Coronary artery (tissue), 2 donors: ENCODE data around the gene NAA60.

Experiments
- DNase-seq: peaks from one replicate; pipeline ENCODE4 v3.0.0-alpha.2; 2017; ENCODE audit warnings: low spot score
- H3K27ac ChIP-seq, 2 donors: fragments of 200-600 bp; sonication (generic); one replicate each; pipeline ENCODE4 v1.5.1; 2016 to 2019
- H3K4me3 ChIP-seq: fragments of 200-600 bp; sonication (generic); 2 replicates; pipeline ENCODE4 v1.5.1; 2016; ENCODE audit warnings: mild to moderate bottlenecking, moderate library complexity
- TF ChIP-seq, protein P1 (sequence below): fragments of 200-600 bp; sonication (generic); IDR thresholded peaks from one replicate; pipeline ENCODE4 v1.5.1; 2019; ENCODE audit warnings: antibody characterized with exemption

Gene NAA60

DNA sequence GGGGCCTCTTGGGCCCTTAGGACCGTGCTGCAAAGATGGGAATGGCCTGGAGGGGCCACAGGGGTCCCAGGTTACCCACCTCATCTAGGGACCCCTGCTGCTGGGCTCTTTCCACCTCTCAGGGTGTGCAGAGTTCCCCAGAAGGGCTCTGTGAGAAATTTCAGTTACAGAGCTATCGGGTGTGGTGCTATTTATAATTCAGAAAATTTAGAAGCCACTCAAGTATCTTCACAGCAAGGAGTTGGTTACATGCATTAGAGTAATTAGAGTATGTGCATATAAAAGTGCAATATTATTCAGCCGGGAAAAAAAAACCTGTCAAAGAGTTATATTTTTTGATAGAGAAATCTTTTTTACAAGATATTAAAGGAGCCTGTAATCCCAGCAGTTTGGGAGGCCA lies 32.9 kb downstream of the NAA60 start:
- no peak overlapping the region for H3K27ac ChIP-seq
- TF ChIP-seq, protein P1, sequence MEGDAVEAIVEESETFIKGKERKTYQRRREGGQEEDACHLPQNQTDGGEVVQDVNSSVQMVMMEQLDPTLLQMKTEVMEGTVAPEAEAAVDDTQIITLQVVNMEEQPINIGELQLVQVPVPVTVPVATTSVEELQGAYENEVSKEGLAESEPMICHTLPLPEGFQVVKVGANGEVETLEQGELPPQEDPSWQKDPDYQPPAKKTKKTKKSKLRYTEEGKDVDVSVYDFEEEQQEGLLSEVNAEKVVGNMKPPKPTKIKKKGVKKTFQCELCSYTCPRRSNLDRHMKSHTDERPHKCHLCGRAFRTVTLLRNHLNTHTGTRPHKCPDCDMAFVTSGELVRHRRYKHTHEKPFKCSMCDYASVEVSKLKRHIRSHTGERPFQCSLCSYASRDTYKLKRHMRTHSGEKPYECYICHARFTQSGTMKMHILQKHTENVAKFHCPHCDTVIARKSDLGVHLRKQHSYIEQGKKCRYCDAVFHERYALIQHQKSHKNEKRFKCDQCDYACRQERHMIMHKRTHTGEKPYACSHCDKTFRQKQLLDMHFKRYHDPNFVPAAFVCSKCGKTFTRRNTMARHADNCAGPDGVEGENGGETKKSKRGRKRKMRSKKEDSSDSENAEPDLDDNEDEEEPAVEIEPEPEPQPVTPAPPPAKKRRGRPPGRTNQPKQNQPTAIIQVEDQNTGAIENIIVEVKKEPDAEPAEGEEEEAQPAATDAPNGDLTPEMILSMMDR = no peak
- DNase-seq = no peak
- no peak overlapping the region for H3K4me3 ChIP-seq

- no peak for DNase-seq
- H3K4me3 ChIP-seq = no peak overlapping the region
- TF ChIP-seq, protein P1 = no peak
- no peak overlapping the region for H3K27ac ChIP-seq
Measured at GRCh38 chr16:3478242-3478925, 34.9 kb downstream of the NAA60 start.

DNA sequence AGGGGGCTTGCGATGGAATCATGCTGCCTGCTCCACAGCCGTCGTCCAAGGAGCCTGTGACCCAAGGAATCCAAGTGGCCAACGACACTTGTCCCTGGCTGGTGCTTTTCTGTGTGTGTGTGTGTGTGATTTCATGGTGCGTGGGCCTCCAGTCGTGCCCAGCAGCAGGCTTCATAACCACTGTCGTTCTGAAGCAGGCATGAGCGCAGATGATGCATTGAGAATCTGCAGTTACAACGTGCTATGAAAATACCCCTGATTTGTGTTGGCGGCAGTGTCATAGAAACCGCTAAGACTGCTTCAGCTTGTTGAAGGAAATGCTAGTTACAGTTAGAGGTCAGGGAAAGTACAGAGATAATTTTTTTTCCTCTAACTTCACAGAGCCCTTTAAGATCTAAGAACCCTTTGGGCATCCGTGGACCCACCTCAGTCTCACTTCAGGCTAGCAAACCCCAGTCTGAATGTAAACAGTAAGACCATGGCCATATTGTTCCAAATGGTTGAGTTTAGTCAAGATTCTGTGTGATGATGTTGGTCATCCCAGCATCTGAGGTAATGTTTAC lies 36.3 kb downstream of the NAA60 start:
- H3K27ac ChIP-seq = no peak overlapping the region
- no peak overlapping the region for H3K4me3 ChIP-seq
- TF ChIP-seq, protein P1 = no peak
- DNase-seq = no peak

GRCh38 chr16:3480901-3481695 lies 37.6 kb downstream of the NAA60 start:
- DNase-seq = no peak
- Histone ChIP-seq H3K27ac (no peak overlapping the region), H3K4me3 (no peak overlapping the region)
- TF ChIP-seq, protein P1 = no peak

- TF ChIP-seq, protein P1 = no peak
- Histone ChIP-seq H3K4me3 (no peak overlapping the region), H3K27ac (no peak overlapping the region)
- DNase-seq = no peak
Measured at GRCh38 chr16:3481696-3482658, 38.5 kb downstream of the NAA60 start.

DNA sequence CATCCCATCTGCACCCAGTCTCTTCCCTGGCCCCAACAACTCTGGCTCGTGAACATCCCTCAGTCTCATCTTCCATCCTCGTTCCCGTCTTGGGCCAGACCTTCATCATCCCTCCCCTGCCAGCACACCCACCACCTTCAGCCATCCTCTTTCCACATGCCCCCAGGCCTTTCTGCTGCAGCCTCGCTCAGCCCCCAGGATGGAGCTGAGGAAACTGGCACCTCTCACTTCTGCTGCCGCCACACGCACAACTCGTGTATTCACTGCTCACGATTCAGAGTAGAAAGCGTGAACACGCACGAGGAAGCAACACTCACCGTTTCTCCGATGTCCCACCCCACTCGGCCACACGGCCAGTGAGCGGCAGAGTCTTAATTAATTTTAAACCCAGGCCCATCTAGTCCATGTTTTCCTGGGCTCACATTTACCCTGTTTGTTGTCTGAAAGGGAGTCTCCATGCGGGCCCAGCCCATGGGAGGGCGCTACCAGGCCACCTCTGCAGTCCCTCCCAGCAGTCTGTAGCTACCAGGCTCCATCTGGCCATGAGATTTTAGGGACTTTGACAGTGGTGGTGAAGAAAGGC lies 39.3 kb downstream of the NAA60 start:
- TF ChIP-seq, protein P1 = no peak
- no peak overlapping the region for H3K4me3 ChIP-seq
- no peak for DNase-seq
- no peak overlapping the region for H3K27ac ChIP-seq
